GM23338 (cell line): ENCODE measurements around the gene KCNK15. TPM values are rescaled to one million over a fixed set of nuclear protein-coding genes. Genes with fewer than 3 reads are reported as not detected.

Experiments used
- ATAC-seq: fragments of 200-7000 bp; cut with Tn5 transposase; 3 replicates; pipeline ENCODE4 v1.9.1; 2020
- DNase-seq: peaks from one replicate; pipeline ENCODE4 v3.0.0-alpha.2; 2015; ENCODE audit warnings: low spot score
- H2AFZ ChIP-seq: fragments of 200-600 bp; sonication (generic); 2 replicates; pipeline ENCODE4 v1.8.0; 2016; ENCODE audit warnings: antibody characterized with exemption, mild to moderate bottlenecking, moderate library complexity
- H3F3A ChIP-seq: fragments of 200-600 bp; sonication (generic); replicated peaks from 2 replicates; pipeline ENCODE4 v1.8.0; 2017; ENCODE audit warnings: antibody characterized with exemption, mixed run types, low read depth
- H3K27ac ChIP-seq: fragments of 200-600 bp; sonication (generic); 2 replicates; pipeline ENCODE4 v1.6.1; 2016; ENCODE audit warnings: low read depth
- H3K27me3 ChIP-seq: fragments of 200-600 bp; sonication (generic); 2 replicates; pipeline ENCODE4 v1.8.0; 2016; ENCODE audit warnings: mild to moderate bottlenecking, mixed run types, moderate library complexity; ENCODE audit not compliant: insufficient read depth
- H3K36me3 ChIP-seq: fragments of 200-600 bp; sonication (generic); 2 replicates; pipeline ENCODE4 v1.8.0; 2016; ENCODE audit warnings: mild to moderate bottlenecking; ENCODE audit not compliant: insufficient read depth
- H3K4me1 ChIP-seq: fragments of 200-600 bp; sonication (generic); 2 replicates; pipeline ENCODE4 v1.8.0; 2016; ENCODE audit warnings: mild to moderate bottlenecking, moderate library complexity; ENCODE audit not compliant: insufficient read depth
- H3K4me2 ChIP-seq: fragments of 200-600 bp; sonication (generic); 2 replicates; pipeline ENCODE4 v1.7.1; 2017; ENCODE audit warnings: mixed run types
- H3K4me3 ChIP-seq: fragments of 200-600 bp; sonication (generic); 2 replicates; pipeline ENCODE4 v1.6.1; 2016; ENCODE audit warnings: mixed run types
- H3K79me2 ChIP-seq: fragments of 200-600 bp; sonication (generic); replicated peaks from 2 replicates; pipeline ENCODE4 v1.8.0; 2017; ENCODE audit warnings: mild to moderate bottlenecking; ENCODE audit not compliant: insufficient read depth
- H3K9me2 ChIP-seq: fragments of 200-600 bp; sonication (generic); 2 replicates; pipeline ENCODE4 v1.8.0; 2017; ENCODE audit not compliant: insufficient read depth
- H4K20me1 ChIP-seq: fragments of 200-600 bp; sonication (generic); replicated peaks from 2 replicates; pipeline ENCODE4 v1.8.0; 2017; ENCODE audit warnings: mild to moderate bottlenecking; ENCODE audit not compliant: insufficient read depth
- H3K27ac Mint-ChIP-seq: 2 replicates; pipeline ENCODE4 v1.8.0; 2020; ENCODE audit warnings: inconsistent platforms, mild to moderate bottlenecking, moderate library complexity, mixed read lengths
- H3K27me3 Mint-ChIP-seq: 3 replicates; pipeline ENCODE4 v1.8.0; 2022; ENCODE audit warnings: low read depth, mild to moderate bottlenecking, moderate library complexity, mixed read lengths, inconsistent platforms; ENCODE audit not compliant: insufficient read depth, poor library complexity
- H3K36me3 Mint-ChIP-seq: 3 replicates; pipeline ENCODE4 v1.8.0; 2021; ENCODE audit warnings: low read depth, mild to moderate bottlenecking, inconsistent platforms, moderate library complexity, mixed read lengths
- H3K4me1 Mint-ChIP-seq: 3 replicates; pipeline ENCODE4 v1.8.0; 2020; ENCODE audit warnings: mild to moderate bottlenecking, inconsistent platforms, mixed read lengths
- H3K4me3 Mint-ChIP-seq: 3 replicates; pipeline ENCODE4 v1.8.0; 2021; ENCODE audit warnings: moderate library complexity, mild to moderate bottlenecking, inconsistent platforms, mixed read lengths
- H3K9me3 Mint-ChIP-seq: 3 replicates; pipeline ENCODE4 v1.8.0; 2020; ENCODE audit warnings: moderate library complexity, mild to moderate bottlenecking, inconsistent platforms, mixed read lengths
- CREB1 ChIP-seq: fragments of 250-450 bp; sonication (Bioruptor Pico); IDR thresholded peaks from 2 replicates; pipeline ENCODE4 v1.5.0; 2020; ENCODE audit warnings: low read depth, mild to moderate bottlenecking, moderate library complexity
- CTCF ChIP-seq, 2 experiments: fragments of 200-600 bp in 1 of 2; sonication (generic) in 1 of 2; conservative IDR thresholded peaks; 2 replicates each; pipeline versions ENCODE4 v1.5.1 to v1.6.1; 2016 to 2017; ENCODE audit warnings: antibody characterized with exemption in 2 of 2, low read depth in 2 of 2, mild to moderate bottlenecking in 2 of 2, moderate library complexity in 1 of 2
- ETS1 ChIP-seq: IDR thresholded peaks from 2 replicates; pipeline ENCODE4 v1.6.1; 2016; ENCODE audit warnings: antibody characterized with exemption
- EZH2 ChIP-seq: fragments of 200-600 bp; sonication (generic); IDR thresholded peaks from one replicate; pipeline ENCODE4 v1.8.0; 2017; ENCODE audit warnings: antibody characterized with exemption, mild to moderate bottlenecking, low read depth; ENCODE audit not compliant: unreplicated experiment
- EZH2phosphoT487 ChIP-seq: fragments of 200-600 bp; sonication (generic); IDR thresholded peaks from one replicate; pipeline ENCODE4 v1.8.1; 2018; ENCODE audit warnings: antibody characterized with exemption; ENCODE audit not compliant: unreplicated experiment
- JUNB ChIP-seq: IDR thresholded peaks from one replicate; pipeline ENCODE4 v1.6.1; 2016; ENCODE audit warnings: antibody characterized with exemption; ENCODE audit not compliant: unreplicated experiment
- NANOG ChIP-seq: IDR thresholded peaks from 2 replicates; pipeline ENCODE4 v1.6.1; 2016; ENCODE audit warnings: antibody characterized with exemption, borderline replicate concordance
- POLR2AphosphoS5 ChIP-seq: IDR thresholded peaks from 2 replicates; pipeline ENCODE4 v1.6.1; 2016; ENCODE audit warnings: antibody characterized with exemption, low read depth
- REST ChIP-seq: IDR thresholded peaks from one replicate; pipeline ENCODE4 v1.6.1; 2018; ENCODE audit warnings: antibody characterized with exemption; ENCODE audit not compliant: unreplicated experiment
- STAT1 ChIP-seq: IDR thresholded peaks from one replicate; pipeline ENCODE4 v1.6.1; 2016; ENCODE audit warnings: antibody characterized with exemption; ENCODE audit not compliant: unreplicated experiment
- ZNF114 ChIP-seq: fragments of 250-450 bp; sonication (Bioruptor Pico); IDR thresholded peaks from 2 replicates; pipeline ENCODE4 v1.5.0; 2020; ENCODE audit warnings: mild to moderate bottlenecking, moderate library complexity
- ZNF331 ChIP-seq: fragments of 250-450 bp; sonication (Bioruptor Pico); IDR thresholded peaks from 2 replicates; pipeline ENCODE4 v1.5.0; 2020; ENCODE audit warnings: low read depth, mild to moderate bottlenecking, moderate library complexity
- ZNF462 ChIP-seq: fragments of 250-450 bp; sonication (Bioruptor Pico); IDR thresholded peaks from 2 replicates; pipeline ENCODE4 v1.5.0; 2020; ENCODE audit warnings: mild to moderate bottlenecking, moderate library complexity
- polyA plus RNA-seq: library from polyadenylated mRNA; unstranded; fragments of >200 nt; fragmentation: Nextera tagmentation; extraction: Ambion mirVana; gene quantifications from 2 replicates; pipeline ENCODE4 v1.2.1, GENCODE V29; 2016
- total RNA-seq: library from RNA; depleted of rRNA; stranded (reverse); fragments of >200 nt; shearing (Covaris generic); gene quantifications from 2 replicates; pipeline ENCODE4 v1.2.3, GENCODE V29; 2014

Gene KCNK15
- total and polyA plus RNA-seq, 2 experiments from 2014 or later: 0.63 to 3.3 TPM

- no peak for TF ChIP-seq EZH2
- TF ChIP-seq STAT1: no peak
- TF ChIP-seq JUNB: no peak
- TF ChIP-seq ZNF331 (CRISPR knock-in tag): no peak
- no peak for TF ChIP-seq CREB1
- no peak for TF ChIP-seq ZNF114
- no peak for TF ChIP-seq NANOG
- TF ChIP-seq REST: no peak
- TF ChIP-seq ETS1: no peak
- TF ChIP-seq ZNF462 (CRISPR knock-in tag): no peak
- no peak for TF ChIP-seq CTCF (conservative IDR thresholded peaks at IDR 0.05; ENCODE audit: low read depth in 2 of 2)
- TF ChIP-seq POLR2AphosphoS5: no peak
- no peak for TF ChIP-seq EZH2phosphoT487
- DNase-seq: no peak
- Histone ChIP-seq H3K36me3 (no peaks in the 10 kb centered on the region), H4K20me1 (no peaks in the 10 kb centered on the region; the same call in 1 of the 2 replicates), H3K9me2 (no peaks in the 10 kb centered on the region), H3K4me3 (no peak overlapping the region), H3K4me2 (no peak overlapping the region), H3F3A (no peaks in the 10 kb centered on the region), H2AFZ (no peak overlapping the region), H3K27ac (no peak overlapping the region), H3K79me2 (no peaks in the 10 kb centered on the region), H3K4me1 (no peaks in the 10 kb centered on the region), H3K27me3 (no peaks in the 10 kb centered on the region)
- H3K4me1 Mint-ChIP-seq: peaks cover 6% of the 10 kb centered on the region
- no peak overlapping the region for H3K4me3 Mint-ChIP-seq
- H3K27ac Mint-ChIP-seq: no peak overlapping the region
- ATAC-seq: no peak
- H3K27me3 Mint-ChIP-seq: peaks cover 2% of the 10 kb centered on the region
- H3K9me3 Mint-ChIP-seq: no peaks in the 10 kb centered on the region
- H3K36me3 Mint-ChIP-seq: peaks cover 3% of the 10 kb centered on the region; the same call in 1 of the 3 replicates
Observed at GRCh38 chr20:44762466-44763140, 16.9 kb downstream of the KCNK15 start.
